GM18505 (cell line): Measurements from ENCODE around the gene NR6A1.

Experiments used
- ATAC-seq: cut with Tn5 transposase; IDR thresholded peaks from one replicate; pipeline ENCODE4 v1.9.1; 2021; ENCODE audit not compliant: unreplicated experiment
- POLR2A ChIP-seq: IDR thresholded peaks from 4 replicates; pipeline ENCODE4 v1.6.1; 2011; ENCODE audit warnings: borderline replicate concordance; ENCODE audit not compliant: insufficient read depth, insufficient read length; ENCODE audit errors: extremely low read depth

The NR6A1 gene

GRCh38 chr9:124475868-124476690, 295.0 kb downstream of the NR6A1 start:
- no peak for TF ChIP-seq POLR2A
- no peak for ATAC-seq

- ATAC-seq = no peak
- no peak for TF ChIP-seq POLR2A
Measured at GRCh38 chr9:124475158-124475867, 295.8 kb downstream of the NR6A1 start.

- no peak for TF ChIP-seq POLR2A
- no peak for ATAC-seq
Measured at GRCh38 chr9:124474151-124474550, 297.0 kb downstream of the NR6A1 start.

- ATAC-seq = no peak
- no peak for TF ChIP-seq POLR2A
Measured at GRCh38 chr9:124473310-124473709, 297.8 kb downstream of the NR6A1 start.

- TF ChIP-seq POLR2A = no peak
- ATAC-seq = no peak
Measured at GRCh38 chr9:124472770-124473169, 298.3 kb downstream of the NR6A1 start.

- no peak for TF ChIP-seq POLR2A
- no peak for ATAC-seq
Measured at GRCh38 chr9:124471761-124472160, 299.4 kb downstream of the NR6A1 start.

- ATAC-seq = no peak
- no peak for TF ChIP-seq POLR2A
Measured at GRCh38 chr9:124470726-124471125, 300.4 kb downstream of the NR6A1 start.

- no peak for TF ChIP-seq POLR2A
- no peak for ATAC-seq
Measured at GRCh38 chr9:124470306-124470705, 300.8 kb downstream of the NR6A1 start.

GRCh38 chr9:124469011-124469832, 301.9 kb downstream of the NR6A1 start:
- TF ChIP-seq POLR2A = no peak
- no peak for ATAC-seq

GRCh38 chr9:124468061-124468740, 302.9 kb downstream of the NR6A1 start:
- no peak for TF ChIP-seq POLR2A
- ATAC-seq = no peak

- TF ChIP-seq POLR2A = no peak
- no peak for ATAC-seq
Measured at GRCh38 chr9:124467410-124468060, 303.6 kb downstream of the NR6A1 start.
